Lower leg skin (tissue), 3 donors: ENCODE results near the gene SKOR2.

ENCODE experiments used
- POLR2A ChIP-seq, 2 donors: fragments of 450-650 bp; IDR thresholded peaks; one replicate each; pipeline ENCODE4 v1.6.1; 2016 to 2017; ENCODE audit warnings: antibody characterized with exemption in 2 of 2, mild to moderate bottlenecking in 1 of 2, moderate library complexity in 1 of 2
- TF ChIP-seq, protein P1 (sequence below), 3 donors: fragments of 450-650 bp; IDR thresholded peaks; one replicate each; pipeline ENCODE4 v1.5.1; 2016; ENCODE audit warnings: antibody characterized with exemption in 3 of 3, mild to moderate bottlenecking in 3 of 3, moderate library complexity in 2 of 3

- TF ChIP-seq, protein P1, sequence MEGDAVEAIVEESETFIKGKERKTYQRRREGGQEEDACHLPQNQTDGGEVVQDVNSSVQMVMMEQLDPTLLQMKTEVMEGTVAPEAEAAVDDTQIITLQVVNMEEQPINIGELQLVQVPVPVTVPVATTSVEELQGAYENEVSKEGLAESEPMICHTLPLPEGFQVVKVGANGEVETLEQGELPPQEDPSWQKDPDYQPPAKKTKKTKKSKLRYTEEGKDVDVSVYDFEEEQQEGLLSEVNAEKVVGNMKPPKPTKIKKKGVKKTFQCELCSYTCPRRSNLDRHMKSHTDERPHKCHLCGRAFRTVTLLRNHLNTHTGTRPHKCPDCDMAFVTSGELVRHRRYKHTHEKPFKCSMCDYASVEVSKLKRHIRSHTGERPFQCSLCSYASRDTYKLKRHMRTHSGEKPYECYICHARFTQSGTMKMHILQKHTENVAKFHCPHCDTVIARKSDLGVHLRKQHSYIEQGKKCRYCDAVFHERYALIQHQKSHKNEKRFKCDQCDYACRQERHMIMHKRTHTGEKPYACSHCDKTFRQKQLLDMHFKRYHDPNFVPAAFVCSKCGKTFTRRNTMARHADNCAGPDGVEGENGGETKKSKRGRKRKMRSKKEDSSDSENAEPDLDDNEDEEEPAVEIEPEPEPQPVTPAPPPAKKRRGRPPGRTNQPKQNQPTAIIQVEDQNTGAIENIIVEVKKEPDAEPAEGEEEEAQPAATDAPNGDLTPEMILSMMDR (IDR thresholded peaks at IDR 0.05) = no peak
- no peak for TF ChIP-seq POLR2A (IDR thresholded peaks at IDR 0.05)
Measured at GRCh38 chr18:47175898-47176575, 75.4 kb downstream of the SKOR2 start, which contains the start of gene IER3IP1.
